Effector memory CD4-positive, alpha-beta T cell (primary cell): ENCODE results near the gene TMEM59.

Source experiments
- DNase-seq, 3 donors: peaks; one replicate each; pipeline ENCODE4 v3.0.0-alpha.2; 2020
- H3K27ac ChIP-seq: 2 replicates; pipeline ENCODE4 v1.7.0; 2013; ENCODE audit warnings: mild to moderate bottlenecking, low read length, moderate library complexity; ENCODE audit not compliant: insufficient read depth, poor library complexity, severe bottlenecking
- H3K27me3 ChIP-seq: replicated peaks from 2 replicates; pipeline ENCODE4 v1.7.0; 2013; ENCODE audit warnings: mild to moderate bottlenecking, low read length; ENCODE audit not compliant: insufficient read depth, control insufficient read depth, poor library complexity, severe bottlenecking
- H3K36me3 ChIP-seq: 2 replicates; pipeline ENCODE4 v1.7.0; 2013; ENCODE audit warnings: mild to moderate bottlenecking, low read length, moderate library complexity; ENCODE audit not compliant: control insufficient read depth, insufficient read depth
- H3K4me1 ChIP-seq: 2 replicates; pipeline ENCODE4 v1.7.0; 2013; ENCODE audit warnings: low read length, mild to moderate bottlenecking; ENCODE audit not compliant: control insufficient read depth, insufficient read depth, poor library complexity, severe bottlenecking
- H3K4me3 ChIP-seq: 2 replicates; pipeline ENCODE4 v1.7.0; 2013; ENCODE audit warnings: low read length, low read depth, mild to moderate bottlenecking; ENCODE audit not compliant: insufficient read depth, poor library complexity, severe bottlenecking
- H3K9me3 ChIP-seq: 2 replicates; pipeline ENCODE4 v1.7.0; 2013; ENCODE audit warnings: mild to moderate bottlenecking, low read length, moderate library complexity; ENCODE audit not compliant: control insufficient read depth

The TMEM59 gene

GRCh38 chr1:54088385-54088784 is 35.4 kb upstream of the TMEM59 start:
- Histone ChIP-seq H3K4me3 (no peak overlapping the region), H3K36me3 (peaks cover 3% of the 10 kb centered on the region), H3K27ac (no peak overlapping the region), H3K4me1 (no peaks in the 10 kb centered on the region), H3K9me3 (no peaks in the 10 kb centered on the region), H3K27me3 (no peaks in the 10 kb centered on the region)
- no peak for DNase-seq

GRCh38 chr1:54086754-54087153 is 33.8 kb upstream of the TMEM59 start:
- Histone ChIP-seq H3K9me3 (no peaks in the 10 kb centered on the region), H3K4me1 (no peaks in the 10 kb centered on the region), H3K4me3 (no peak overlapping the region), H3K27ac (no peak overlapping the region), H3K27me3 (no peaks in the 10 kb centered on the region), H3K36me3 (peaks cover 3% of the 10 kb centered on the region)
- DNase-seq: no peak

GRCh38 chr1:54084794-54085193 is 31.8 kb upstream of the TMEM59 start:
- no peaks in the 10 kb centered on the region for H3K4me1 ChIP-seq
- H3K4me3 ChIP-seq: no peak overlapping the region
- H3K27me3 ChIP-seq: no peaks in the 10 kb centered on the region
- H3K36me3 ChIP-seq: peaks cover 3% of the 10 kb centered on the region
- H3K27ac ChIP-seq: no peak overlapping the region
- H3K9me3 ChIP-seq: no peaks in the 10 kb centered on the region
- DNase-seq: no peak

- Histone ChIP-seq H3K27me3 (no peaks in the 10 kb centered on the region), H3K36me3 (no peaks in the 10 kb centered on the region), H3K9me3 (no peaks in the 10 kb centered on the region), H3K4me3 (no peak overlapping the region), H3K4me1 (no peaks in the 10 kb centered on the region), H3K27ac (no peak overlapping the region)
- peak; percentile 9 to 29 (median 15) for DNase-seq
Observed at GRCh38 chr1:54081306-54082270, 28.6 kb upstream of the TMEM59 start.

GRCh38 chr1:54080598-54081049 is 27.6 kb upstream of the TMEM59 start:
- no peaks in the 10 kb centered on the region for H3K36me3 ChIP-seq
- H3K4me1 ChIP-seq: no peaks in the 10 kb centered on the region
- no peaks in the 10 kb centered on the region for H3K9me3 ChIP-seq
- no peak overlapping the region for H3K4me3 ChIP-seq
- H3K27me3 ChIP-seq: no peaks in the 10 kb centered on the region
- DNase-seq: no peak
- no peak overlapping the region for H3K27ac ChIP-seq

GRCh38 chr1:54077359-54077758 is 24.4 kb upstream of the TMEM59 start:
- DNase-seq: no peak
- Histone ChIP-seq H3K27ac (no peak overlapping the region), H3K27me3 (no peaks in the 10 kb centered on the region), H3K9me3 (no peaks in the 10 kb centered on the region), H3K36me3 (no peaks in the 10 kb centered on the region), H3K4me1 (no peaks in the 10 kb centered on the region), H3K4me3 (no peak overlapping the region)

- Histone ChIP-seq H3K9me3 (no peaks in the 10 kb centered on the region), H3K4me1 (no peaks in the 10 kb centered on the region), H3K27ac (no peak overlapping the region), H3K4me3 (no peak overlapping the region), H3K36me3 (no peaks in the 10 kb centered on the region), H3K27me3 (no peaks in the 10 kb centered on the region)
- DNase-seq: no peak
Observed at GRCh38 chr1:54070171-54070837, 17.3 kb upstream of the TMEM59 start.

- no peaks in the 10 kb centered on the region for H3K4me1 ChIP-seq
- H3K36me3 ChIP-seq: no peaks in the 10 kb centered on the region
- no peaks in the 10 kb centered on the region for H3K27me3 ChIP-seq
- DNase-seq: no peak
- no peak overlapping the region for H3K4me3 ChIP-seq
- H3K27ac ChIP-seq: no peak overlapping the region
- no peaks in the 10 kb centered on the region for H3K9me3 ChIP-seq
Observed at GRCh38 chr1:54069791-54070170, 16.8 kb upstream of the TMEM59 start.

- Histone ChIP-seq H3K4me3 (no peak overlapping the region), H3K9me3 (no peaks in the 10 kb centered on the region), H3K27me3 (no peaks in the 10 kb centered on the region), H3K27ac (no peak overlapping the region), H3K36me3 (no peaks in the 10 kb centered on the region), H3K4me1 (no peaks in the 10 kb centered on the region)
- DNase-seq: no peak
Observed at GRCh38 chr1:54064299-54064698, 11.3 kb upstream of the TMEM59 start.

- Histone ChIP-seq H3K4me3 (peak overlapping the region; percentile 92), H3K27me3 (no peaks in the 10 kb centered on the region), H3K36me3 (no peaks in the 10 kb centered on the region), H3K27ac (peak overlapping the region; percentile 91), H3K9me3 (no peaks in the 10 kb centered on the region), H3K4me1 (peaks cover 7% of the 10 kb centered on the region)
- no peak for DNase-seq
Observed at GRCh38 chr1:54054438-54054749, 1.4 kb upstream of the TMEM59 start.
